Ecto neural progenitor cell (in vitro differentiated cells): ENCODE results near the gene ACP1.

Experiments used
- DNase-seq: peaks from one replicate; pipeline ENCODE4 v3.0.0-alpha.2; 2018; ENCODE audit warnings: low spot score

The ACP1 gene

DNA sequence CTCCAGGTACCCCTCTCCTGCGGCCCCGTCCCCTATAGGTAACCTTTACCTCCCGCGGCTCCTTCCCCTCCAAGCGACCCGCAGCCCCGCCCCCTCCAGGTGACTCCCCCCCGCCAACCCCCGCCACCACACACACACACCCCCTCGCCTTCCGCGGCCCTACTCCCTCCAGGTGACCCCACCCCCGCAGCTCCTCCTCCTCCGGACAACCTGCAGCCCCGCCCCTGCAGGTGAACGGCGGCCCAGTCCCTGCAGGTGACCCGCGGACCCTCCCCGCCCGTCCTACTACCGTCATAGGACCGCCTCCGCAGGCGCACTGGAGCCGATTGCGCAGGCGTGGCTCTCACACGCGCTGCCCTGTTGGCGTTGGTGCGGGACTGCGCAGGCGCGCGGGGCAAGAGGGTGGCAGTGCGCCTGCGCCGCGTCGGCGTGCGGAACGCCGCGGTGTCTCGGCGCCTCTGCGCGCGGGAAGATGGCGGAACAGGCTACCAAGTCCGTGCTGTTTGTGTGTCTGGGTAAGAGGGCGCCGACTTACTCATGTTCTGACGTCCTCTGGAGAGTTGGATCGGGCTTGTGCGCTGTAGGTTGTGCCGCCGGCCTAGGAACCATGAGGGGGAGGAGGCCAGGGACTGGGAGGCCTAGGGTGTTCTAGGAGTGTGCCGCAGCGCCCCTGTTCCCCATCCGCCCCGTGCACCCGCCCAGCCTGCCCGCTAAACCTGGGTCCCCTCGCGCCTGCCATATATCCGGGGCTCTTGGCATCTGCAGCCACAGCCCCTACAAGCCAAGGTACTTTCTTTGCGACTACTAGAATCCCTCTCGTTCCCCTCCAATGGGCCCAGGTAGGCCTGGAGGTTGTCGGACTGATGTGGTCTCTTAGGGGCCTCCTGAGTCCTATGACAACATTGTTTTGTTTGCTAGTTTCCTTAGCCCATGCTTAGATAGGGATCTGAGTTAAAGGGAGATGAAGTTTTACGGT, at the start of gene ACP1:
Gene ACP1, plus strand, starts transcription at position 455 of the 976 bp plus-strand sequence. Its CDS starts 18 bp downstream, at position 473.
- DNase-seq: peak; percentile 96

DNA sequence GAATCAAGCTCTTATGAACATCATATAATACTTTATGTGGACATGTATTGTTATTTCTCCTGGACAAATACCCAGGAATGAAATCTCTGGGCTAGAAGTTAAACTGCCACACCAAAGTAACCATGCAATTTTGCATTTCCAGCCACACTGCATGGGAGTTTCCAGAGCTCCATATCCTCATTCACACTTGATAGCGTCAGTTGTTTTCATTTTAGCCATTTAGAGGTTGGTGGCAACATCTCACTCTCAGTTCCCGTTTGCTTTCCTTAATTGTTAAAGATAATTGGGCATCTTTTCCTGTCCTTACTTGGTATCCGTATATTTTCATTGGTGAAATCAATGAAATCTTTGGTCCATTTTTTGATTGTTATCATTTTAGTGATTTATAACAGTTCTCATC, 48.7 kb upstream of the ACP1 start:
- DNase-seq: no peak

DNA sequence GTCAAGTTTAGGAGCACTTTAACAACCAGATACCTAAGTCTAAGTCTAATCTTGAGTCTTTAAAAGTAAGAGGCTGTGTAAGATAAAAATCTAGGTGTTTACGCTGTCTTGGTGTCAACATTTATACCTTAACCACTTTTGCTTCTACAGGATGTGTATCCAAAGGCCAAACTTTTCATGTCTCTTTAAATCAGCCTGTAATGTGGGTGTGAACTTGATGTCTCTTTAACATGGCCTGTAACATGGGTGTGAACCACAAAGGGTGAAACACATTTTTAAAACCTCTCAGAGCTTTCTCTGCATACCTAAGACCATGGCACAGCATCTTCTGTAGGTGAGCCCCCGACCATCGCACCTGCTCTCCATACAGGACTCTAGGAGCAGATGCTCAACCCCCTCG, 41.3 kb upstream of the ACP1 start:
- DNase-seq: no peak

DNA sequence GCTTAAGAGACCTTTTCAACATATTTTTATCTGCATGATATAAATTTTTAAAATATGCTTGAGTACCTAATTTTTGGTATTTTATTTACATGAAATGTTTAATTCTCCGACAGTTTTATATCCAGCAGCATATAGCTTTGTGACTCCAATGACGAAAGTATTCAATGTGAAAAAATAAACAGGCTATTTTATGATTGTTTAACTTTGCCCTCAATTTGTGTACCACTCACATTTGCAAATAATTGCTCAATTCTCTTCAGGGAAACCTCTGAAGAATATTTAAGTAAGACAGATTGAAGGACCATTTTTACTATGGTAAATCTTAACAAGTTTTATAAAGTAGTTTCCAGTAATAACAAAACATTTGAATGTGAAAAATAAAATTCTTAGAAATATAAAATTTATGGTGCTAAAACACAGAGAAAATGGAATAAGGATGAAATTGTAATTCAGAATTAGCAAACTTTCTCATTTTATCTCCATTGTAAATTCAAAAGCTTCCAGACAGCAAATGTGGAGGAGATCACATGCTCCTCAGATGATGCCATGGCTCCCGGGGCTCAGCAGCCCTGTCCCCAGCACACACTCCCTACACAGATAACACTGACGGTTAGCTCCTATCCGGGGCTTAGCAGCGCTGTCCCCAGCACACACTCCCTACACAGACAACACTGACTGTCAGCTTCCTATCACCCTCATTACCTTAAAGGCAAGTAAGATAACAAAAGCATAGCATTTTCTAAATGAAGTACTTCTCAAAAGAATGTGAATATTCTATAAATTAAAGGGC, 40.6 kb upstream of the ACP1 start:
- DNase-seq: no peak

DNA sequence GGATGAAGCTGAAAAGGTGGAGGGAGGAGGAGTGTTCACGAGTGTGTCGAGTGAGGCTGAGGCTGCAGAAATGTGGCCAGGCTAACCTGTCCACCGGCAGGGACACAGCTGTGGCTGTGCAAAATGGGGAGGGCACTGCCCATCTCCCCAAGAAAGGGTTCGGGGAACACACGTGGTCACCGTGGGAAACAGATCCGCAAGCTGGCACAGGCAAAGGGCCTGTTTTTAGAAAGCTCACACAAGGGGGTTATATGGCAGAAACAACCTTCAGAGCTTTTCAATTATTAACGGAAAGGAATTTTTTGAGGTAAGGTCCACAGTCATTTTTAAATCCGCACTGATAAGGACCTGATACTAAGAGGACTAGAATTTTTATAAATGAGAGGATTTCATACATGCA, 36.6 kb upstream of the ACP1 start:
- no peak for DNase-seq

DNA sequence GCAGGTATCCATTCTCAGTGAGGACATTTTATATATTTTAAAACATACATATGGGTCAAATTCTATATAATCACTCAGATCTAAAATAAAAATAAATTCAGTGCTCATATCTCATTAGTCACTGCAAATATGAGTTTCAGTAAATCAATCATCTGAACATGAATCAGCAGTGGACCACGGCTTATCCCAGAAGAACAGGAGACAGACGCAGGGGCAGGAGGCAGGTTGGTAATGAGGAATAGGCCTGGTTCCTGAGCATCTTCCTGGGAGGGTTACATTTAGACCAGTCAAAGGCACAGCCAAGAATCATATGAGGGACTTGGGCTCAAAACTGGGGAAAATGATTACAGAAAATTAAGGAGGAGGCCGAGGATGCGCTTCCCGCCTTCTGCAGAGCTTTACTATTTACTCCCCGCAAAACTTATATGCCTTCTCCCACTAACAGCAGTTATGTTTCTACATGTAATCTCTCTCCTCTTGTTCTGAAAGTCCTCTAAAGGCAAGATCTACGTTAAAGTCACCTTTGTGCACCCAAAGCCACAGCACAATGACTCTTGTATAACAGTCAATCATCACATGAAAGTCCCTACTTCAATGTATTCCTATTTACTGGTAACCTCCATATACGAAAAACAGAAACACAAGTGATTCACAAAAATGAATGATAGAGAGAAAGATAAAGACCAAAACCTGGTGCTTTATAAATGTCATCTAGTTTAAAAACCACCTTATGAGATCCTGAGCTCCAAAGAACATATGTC, 36.0 kb upstream of the ACP1 start:
- no peak for DNase-seq

DNA sequence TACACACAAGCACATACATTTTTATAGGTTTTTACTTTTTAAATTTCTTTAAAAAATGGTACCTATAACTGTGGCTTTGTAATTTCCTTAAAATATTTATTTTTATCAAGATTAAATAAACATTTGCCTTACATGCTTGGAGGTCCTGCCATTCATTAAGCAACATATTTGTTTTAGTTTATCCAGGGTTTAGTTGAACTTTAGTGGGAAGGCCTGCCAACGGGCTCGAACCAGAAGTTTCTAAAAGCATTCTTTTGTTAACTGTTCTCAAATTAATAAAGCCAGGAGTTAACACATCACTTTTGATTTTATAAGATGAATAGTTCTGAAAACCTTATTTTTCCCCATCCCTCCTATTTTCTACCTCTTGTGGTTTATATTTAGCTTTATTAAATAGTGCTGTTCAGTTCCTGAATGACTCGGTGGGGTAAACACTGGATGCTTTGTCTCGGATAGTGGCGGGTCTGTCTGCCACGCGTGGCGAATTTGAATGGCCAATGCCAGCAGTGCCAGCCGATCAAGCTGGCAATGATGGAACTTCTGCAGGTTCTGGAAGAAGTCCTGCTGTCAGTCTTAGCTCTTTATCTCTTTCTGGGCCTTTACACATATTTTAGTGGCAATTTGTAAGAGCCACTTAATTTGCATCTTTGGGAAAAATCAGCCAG, 33.1 kb upstream of the ACP1 start:
- no peak for DNase-seq

DNA sequence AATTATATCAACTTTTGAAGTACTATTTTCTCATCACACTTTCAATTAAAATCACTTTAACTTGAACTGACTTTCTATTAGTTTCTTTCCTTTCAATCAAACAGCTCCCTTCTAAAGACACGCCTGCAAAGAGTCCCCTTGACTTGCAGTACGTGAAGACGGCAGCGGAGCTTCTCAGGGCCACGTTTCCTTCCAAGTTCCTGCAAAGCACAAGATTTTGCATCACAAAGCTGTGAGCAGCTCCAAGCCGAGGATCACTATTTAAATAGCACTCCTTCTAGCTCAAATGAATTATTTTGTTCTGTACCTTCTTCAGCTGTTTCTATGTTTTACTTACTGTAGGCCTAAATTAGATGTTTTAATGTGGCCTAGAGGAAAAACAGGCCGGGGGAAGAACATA, 31.7 kb upstream of the ACP1 start:
- no peak for DNase-seq

DNA sequence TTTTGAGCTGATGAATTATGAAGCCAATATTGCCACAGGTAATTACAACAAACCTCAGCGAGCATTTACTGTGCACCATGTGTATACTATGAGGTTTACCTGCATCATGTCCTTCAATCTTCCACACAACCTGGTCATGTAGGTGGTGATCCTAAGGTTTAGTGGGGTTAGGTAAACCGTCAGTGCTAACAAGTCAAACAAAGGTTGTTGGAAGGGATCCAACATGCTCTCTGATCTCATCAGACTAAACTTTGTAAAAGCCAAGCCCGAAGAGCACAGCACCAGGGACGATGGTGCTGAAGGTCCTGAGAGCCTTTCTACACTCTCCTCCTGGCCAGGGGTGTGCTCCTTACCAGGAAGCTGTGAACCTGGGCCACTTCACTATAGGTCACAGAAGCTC, 30.3 kb upstream of the ACP1 start:
- no peak for DNase-seq

DNA sequence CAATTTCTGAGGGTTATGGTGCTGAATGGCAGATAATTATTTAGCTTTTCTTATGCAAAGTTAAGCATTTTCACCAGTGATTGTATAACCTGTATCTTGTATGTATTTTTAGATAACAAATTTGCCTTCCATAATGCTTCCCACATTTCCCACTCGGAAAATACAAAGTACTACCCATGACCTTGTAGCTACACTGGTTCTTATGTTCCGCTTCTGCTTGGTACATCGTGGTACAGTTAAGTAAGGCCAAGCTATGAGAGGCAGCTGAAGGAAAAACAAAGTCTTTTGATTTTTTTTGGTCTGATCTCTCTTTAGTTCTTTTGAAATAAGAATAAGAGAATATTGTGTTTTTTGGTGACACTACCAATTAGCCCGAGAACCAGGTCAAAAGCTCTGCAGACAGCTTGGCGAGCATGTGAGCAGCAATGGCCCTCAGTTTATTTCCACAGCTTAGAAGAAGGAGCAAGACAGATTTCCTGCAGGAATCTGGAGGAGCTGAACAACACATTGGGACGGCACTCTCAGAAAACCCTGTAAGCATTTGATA, 27.7 kb upstream of the ACP1 start:
- no peak for DNase-seq

DNA sequence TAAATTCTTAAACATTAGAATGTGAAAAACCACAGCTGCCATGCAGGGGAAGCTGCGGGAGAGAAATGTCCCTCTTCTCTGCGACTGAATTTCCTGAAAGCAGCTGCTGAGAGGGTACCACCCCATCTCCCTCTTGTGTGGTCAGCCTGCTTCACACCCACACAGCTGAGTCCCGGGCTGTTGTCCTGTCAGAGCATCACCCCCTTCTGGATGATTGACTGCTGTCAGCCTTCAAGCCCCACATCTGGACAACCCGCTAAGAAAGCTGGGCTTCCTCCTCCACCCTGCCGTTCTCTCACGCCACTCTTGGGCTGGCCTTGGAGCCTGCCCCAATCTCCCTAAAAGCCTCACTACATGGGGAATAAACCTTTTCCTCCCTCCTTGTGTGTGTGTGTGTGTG, 26.9 kb upstream of the ACP1 start:
- DNase-seq: no peak

DNA sequence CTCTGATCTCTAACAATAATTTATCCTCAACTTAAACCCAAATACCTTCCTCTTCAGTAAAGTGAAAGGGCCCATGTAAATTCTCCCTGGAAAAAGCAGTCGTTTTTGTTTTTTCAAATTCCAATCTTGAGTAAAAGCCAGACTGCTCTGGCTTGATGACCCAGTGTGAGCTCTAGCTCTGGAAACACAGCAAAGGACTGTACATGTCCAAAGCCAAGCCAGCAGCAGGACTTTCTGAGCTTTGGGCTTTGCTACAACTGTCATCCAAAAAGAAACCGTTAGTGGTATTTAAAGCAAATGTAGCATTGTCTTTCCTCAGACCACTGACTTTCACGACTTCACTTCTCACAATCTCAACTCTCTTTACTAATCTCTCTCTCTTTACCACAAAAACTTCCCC, 26.3 kb upstream of the ACP1 start:
- DNase-seq: no peak

DNA sequence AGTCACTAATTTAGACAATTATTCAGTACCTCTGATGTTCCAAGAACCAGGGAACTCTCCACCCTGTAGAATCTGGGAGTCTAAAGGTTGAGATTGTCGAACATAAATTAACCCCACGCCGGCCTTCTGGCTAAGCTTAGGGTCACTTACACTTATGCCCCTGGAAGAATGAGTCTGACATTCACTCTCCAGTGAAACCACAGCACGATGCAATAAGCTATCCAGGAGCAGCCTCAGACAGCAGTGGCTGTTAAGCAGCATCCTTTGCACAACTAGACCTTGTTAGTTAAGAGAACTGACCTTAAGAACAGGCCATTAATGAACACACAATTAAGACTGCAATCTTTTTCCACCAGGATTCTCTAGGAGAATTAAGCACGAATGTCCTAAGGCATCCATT, 25.9 kb upstream of the ACP1 start:
- no peak for DNase-seq

DNA sequence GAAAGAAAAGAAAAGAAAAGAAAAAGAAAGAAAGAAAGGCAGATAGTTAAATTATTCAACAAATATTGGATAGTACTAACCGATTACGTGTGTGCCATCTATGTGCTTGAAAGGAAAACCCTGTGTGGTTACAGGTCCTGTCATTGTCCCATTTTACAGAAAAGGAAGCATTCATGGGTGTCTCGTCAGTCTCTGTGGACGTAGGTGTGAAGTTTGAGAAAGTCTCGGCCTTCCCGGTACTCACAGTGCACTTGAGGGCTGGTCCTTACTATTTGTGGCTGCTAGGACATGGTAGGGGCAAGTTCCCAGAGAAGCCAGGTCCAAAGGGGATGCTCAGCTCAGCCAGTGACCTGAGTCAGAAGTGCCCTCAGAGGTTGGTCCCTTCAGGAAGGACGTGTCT, 20.2 kb upstream of the ACP1 start:
- no peak for DNase-seq

DNA sequence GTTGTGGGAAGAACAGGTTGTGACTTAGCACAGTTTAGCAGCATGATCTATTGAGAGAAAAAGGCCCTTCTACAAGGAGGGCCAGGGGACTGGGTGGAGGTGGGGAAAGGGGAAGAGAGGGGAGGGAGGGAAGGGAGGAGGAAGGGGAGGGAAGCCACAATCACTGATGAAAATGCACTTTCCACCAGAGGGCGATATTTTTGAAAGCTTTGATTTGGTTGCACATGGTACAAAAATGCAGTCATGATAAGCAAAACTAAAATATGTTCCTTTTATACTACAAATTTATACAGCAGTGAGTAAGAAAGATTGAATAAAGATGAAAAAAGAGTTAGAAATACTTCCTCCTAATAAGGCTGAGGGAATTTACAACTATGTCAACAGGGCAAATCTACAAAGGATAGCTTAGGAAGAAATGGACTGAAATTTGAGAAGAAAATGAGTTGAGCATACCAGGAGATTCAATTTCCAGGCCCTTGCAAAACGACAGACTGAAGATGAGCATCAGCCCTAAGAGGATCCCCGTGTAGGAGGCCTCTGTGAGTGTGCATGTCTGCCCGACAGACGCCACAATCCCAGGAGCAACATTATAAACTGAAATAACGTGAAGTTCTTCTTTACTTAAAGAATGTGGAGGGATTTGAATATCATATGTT, 18.1 kb upstream of the ACP1 start:
- DNase-seq: no peak

DNA sequence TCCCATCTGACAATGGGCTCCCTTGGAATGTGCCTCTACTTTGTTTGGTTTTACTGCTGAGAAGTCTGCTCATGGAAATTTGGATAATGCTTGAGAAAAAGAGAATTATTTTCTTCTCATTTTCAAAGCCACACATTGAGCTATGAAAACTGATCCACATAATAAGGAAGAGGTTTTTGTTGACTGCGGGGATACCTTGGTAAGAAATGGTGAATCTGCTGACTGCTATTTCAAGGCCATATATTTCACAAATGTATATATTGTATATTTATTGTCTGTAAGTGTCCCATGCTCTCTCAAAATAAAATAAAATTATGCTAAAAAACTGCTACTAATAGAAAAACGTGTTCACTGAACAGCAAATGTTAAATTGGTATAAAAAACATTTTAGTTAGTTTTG, 16.0 kb upstream of the ACP1 start:
- DNase-seq: no peak

DNA sequence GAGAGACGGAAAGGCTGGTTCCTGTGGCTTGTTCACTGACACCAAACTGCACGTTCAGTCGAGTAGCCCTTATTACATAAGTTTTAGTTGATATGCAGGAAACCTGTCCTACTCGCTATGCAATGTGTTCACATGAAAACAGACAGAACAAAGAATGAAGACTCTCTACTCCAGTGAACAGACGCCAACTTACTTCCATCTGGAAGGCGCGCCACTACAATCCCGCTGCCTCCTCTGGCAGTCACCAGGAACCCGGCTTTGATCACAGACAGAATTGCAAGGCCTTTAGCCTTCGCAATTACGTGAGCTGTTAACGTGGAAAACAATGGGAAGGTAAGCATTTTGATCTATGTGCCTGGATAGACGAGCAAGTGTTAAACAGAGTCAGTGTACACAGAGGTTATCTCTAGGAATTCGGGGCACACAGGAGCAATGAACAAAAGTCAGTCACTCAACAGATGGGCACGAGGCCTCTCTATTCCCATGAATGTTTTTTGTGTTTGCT, 15.2 kb upstream of the ACP1 start:
- DNase-seq: no peak

DNA sequence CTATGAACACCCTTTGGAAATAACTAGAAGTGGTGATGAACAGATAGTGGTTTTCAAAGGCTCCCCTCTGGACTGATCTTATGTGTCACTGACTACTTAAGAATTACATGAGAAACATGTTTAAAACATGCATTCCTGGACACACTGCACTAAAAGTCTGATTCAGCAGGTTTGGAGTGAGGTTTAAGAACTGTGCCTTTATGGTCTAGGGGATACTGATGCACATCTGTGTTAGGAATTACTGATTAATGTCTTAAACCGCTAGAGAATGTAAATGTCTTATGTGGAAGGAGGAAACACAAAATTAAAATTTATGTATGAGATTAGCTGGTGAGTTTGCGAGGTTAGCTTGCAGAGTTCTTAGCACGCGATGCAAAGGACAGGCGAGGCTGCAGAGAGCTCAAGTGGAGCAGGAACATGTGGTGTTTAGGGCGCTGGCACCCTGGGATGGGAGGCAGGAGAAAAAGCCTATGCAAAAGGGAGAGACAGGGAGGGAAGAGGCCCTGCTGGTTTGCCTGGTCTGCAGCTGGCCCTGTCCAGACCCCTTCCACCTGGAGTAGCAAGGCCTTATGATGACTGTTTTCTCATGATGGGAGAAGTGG, 12.6 kb upstream of the ACP1 start:
- no peak for DNase-seq

DNA sequence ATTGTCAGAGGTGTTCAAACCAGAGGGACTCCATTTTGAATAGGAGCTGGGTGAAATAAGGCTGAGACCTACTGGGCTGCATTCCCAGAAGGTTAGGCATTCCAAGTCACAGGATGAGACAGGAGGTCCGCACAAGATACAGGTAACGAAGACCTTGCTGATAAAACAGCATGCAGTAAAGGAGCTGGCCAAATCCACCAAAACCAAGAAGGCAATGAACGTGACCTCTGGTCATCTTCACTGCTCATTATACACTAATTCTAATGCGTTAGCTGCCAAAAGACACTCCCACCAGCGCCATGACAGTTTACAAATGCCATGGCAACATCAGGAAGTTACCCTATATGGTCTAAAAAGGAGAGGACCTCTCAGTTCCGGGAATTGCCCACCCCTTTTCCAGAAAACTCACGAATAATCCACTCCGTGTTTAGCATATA, 11.5 kb upstream of the ACP1 start:
- DNase-seq: no peak

DNA sequence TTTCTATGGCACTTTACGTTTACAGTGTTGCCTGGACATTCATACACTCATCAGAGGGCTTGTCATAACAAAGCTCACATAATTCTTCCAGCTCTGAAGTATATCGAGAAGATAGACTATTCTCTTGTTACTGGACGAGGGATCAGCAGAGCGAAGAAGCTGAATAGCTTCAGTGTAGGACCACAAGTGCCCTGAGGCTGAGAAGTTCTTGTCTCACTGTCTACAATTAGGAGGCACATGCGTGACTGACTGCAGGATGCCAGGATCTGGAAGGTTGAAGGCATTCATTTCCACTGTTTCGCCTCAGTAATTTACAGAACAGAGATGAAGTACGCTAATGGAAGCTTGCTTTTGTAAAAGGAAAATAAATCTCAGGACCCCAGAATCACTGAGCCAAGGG, 10.5 kb upstream of the ACP1 start:
- no peak for DNase-seq
